CD4-positive, alpha-beta T cell (primary cell): ENCODE results near the gene ATP8B3. TPM values are rescaled to one million over a fixed set of nuclear protein-coding genes. Genes with fewer than 3 reads are reported as not detected.

ENCODE experiments used
- ATAC-seq: fragments of 200-7000 bp; cut with Tn5 transposase; one replicate; pipeline ENCODE4 v1.10.0; 2022; ENCODE audit warnings: mild to moderate bottlenecking; ENCODE audit not compliant: poor library complexity
- CTCF ChIA-PET: fragments of 350-600 bp; sonication (Branson Sonifier 250); formaldehyde crosslinking; loops from one replicate; lab custom pipeline; 2021; ENCODE audit warnings: antibody characterized with exemption, inconsistent platforms; lab: Charles Lee
- POLR2A ChIA-PET: fragments of 350-600 bp; sonication (Branson Sonifier 250); formaldehyde crosslinking; loops from one replicate; lab custom pipeline; 2021; ENCODE audit warnings: antibody characterized with exemption, inconsistent platforms; lab: Charles Lee
- DNase-seq, 14 experiments: peaks; one replicate each; pipeline ENCODE4 v3.0.0-alpha.2; 2013 to 2020; ENCODE audit warnings: mixed read lengths in 2 of 14
- H3K27ac ChIP-seq, 2 donors: one replicate each; pipeline versions ENCODE4 v1.5.1 to v1.7.0; 2013; ENCODE audit warnings: low read length in 2 of 2, low read depth in 1 of 2, mild to moderate bottlenecking in 1 of 2
- H3K27me3 ChIP-seq, 2 experiments: 1 replicate in 1 of 2; 2 replicates in 1 of 2; pipeline versions ENCODE4 v1.6.1 to v1.7.0; 2013; ENCODE audit warnings: low read length in 2 of 2, control low read depth in 1 of 2, mild to moderate bottlenecking in 1 of 2, moderate library complexity in 1 of 2; ENCODE audit not compliant: insufficient read depth in 2 of 2, control insufficient read depth in 1 of 2
- H3K36me3 ChIP-seq: one replicate; pipeline ENCODE4 v1.6.1; 2013; ENCODE audit warnings: low read length, control low read depth; ENCODE audit not compliant: insufficient read depth
- H3K4me1 ChIP-seq: one replicate; pipeline ENCODE4 v1.6.1; 2013; ENCODE audit warnings: low read length, control low read depth; ENCODE audit not compliant: insufficient read depth
- H3K4me3 ChIP-seq: one replicate; pipeline ENCODE4 v1.5.1; 2013; ENCODE audit warnings: mild to moderate bottlenecking, low read length, moderate library complexity
- H3K9me3 ChIP-seq, 2 experiments: 1 replicate in 1 of 2; 2 replicates in 1 of 2; pipeline versions ENCODE4 v1.6.1 to v1.7.0; 2013; ENCODE audit warnings: low read length in 2 of 2, mild to moderate bottlenecking in 2 of 2, control low read depth in 1 of 2, moderate library complexity in 1 of 2; ENCODE audit not compliant: control insufficient read depth in 1 of 2, insufficient read depth in 1 of 2
- H3K27ac Mint-ChIP-seq: one replicate; pipeline ENCODE4 v1.8.0; 2020; ENCODE audit warnings: mixed read lengths
- H3K27me3 Mint-ChIP-seq: one replicate; pipeline ENCODE4 v1.8.0; 2021; ENCODE audit warnings: mixed read lengths
- H3K36me3 Mint-ChIP-seq: one replicate; pipeline ENCODE4 v1.8.0; 2021; ENCODE audit warnings: low read depth, mixed read lengths
- H3K4me1 Mint-ChIP-seq: one replicate; pipeline ENCODE4 v1.8.0; 2021; ENCODE audit warnings: low read depth, mixed read lengths
- H3K4me3 Mint-ChIP-seq: one replicate; pipeline ENCODE4 v1.8.0; 2020; ENCODE audit warnings: mild to moderate bottlenecking, mixed read lengths
- H3K9me3 Mint-ChIP-seq: one replicate; pipeline ENCODE4 v1.8.0; 2020; ENCODE audit warnings: mixed read lengths
- CTCF ChIP-seq: fragments of 200-600 bp; IDR thresholded peaks from one replicate; pipeline ENCODE4 v1.8.0; 2022; ENCODE audit warnings: antibody characterized with exemption, mild to moderate bottlenecking
- intact Hi-C, 2 experiments: fragments of 100-400 bp; cut with DNase I in 1 of 2; cut with micrococcal nuclease in 1 of 2; formaldehyde crosslinking; loops; one replicate each; pipeline versions ENCODE4 v1.15.1 to v1.9.0; 2023 to 2025; cut with DNase I, micrococcal nuclease
- total RNA-seq, 174 experiments: library from RNA in 2 of 174; stranded (reverse) in 2 of 174; gene quantifications; one replicate each; pipeline ENCODE4 v1.2.3 and lab custom pipeline; 2021 to 2026

Gene ATP8B3
- total RNA-seq, 2 experiments from 2014 or later: 2.5 to 3.2 TPM

- no peak overlapping the region for H3K4me3 ChIP-seq
- ATAC-seq (no peak), DNase-seq (no peak)
- H3K36me3 ChIP-seq: peaks cover 60% of the 10 kb centered on the region
- Mint-ChIP-seq H3K27me3 (no peaks in the 10 kb centered on the region), H3K4me1 (peaks cover 11% of the 10 kb centered on the region), H3K27ac (no peak overlapping the region), H3K4me3 (no peak overlapping the region), H3K9me3 (no peaks in the 10 kb centered on the region), H3K36me3 (peaks cover 51% of the 10 kb centered on the region)
- H3K9me3 ChIP-seq: no peaks in the 10 kb centered on the region
- H3K4me1 ChIP-seq: peaks cover 16% of the 10 kb centered on the region
- ChIA-PET POLR2A (no interaction called here), CTCF (no interaction called here)
- intact Hi-C loops: no loop called here
- TF ChIP-seq CTCF: no peak
- no peak overlapping the region for H3K27ac ChIP-seq
- no peaks in the 10 kb centered on the region for H3K27me3 ChIP-seq
Observed at GRCh38 chr19:1816530-1817298, 4.6 kb upstream of the ATP8B3 start.

- ChIA-PET POLR2A (no interaction called here), CTCF (no interaction called here)
- Mint-ChIP-seq H3K4me3 (no peak overlapping the region), H3K4me1 (peaks cover 11% of the 10 kb centered on the region), H3K9me3 (no peaks in the 10 kb centered on the region), H3K27me3 (no peaks in the 10 kb centered on the region), H3K36me3 (peaks cover 45% of the 10 kb centered on the region), H3K27ac (no peak overlapping the region)
- TF ChIP-seq CTCF: no peak
- no peak overlapping the region for H3K4me3 ChIP-seq
- ATAC-seq (no peak), DNase-seq (no peak)
- no peaks in the 10 kb centered on the region for H3K9me3 ChIP-seq
- intact Hi-C loops: no loop called here
- no peaks in the 10 kb centered on the region for H3K27me3 ChIP-seq
- H3K4me1 ChIP-seq: peaks cover 22% of the 10 kb centered on the region
- H3K27ac ChIP-seq: no peak overlapping the region
- peaks cover 54% of the 10 kb centered on the region for H3K36me3 ChIP-seq
Observed at GRCh38 chr19:1815605-1816529, 3.8 kb upstream of the ATP8B3 start.

GRCh38 chr19:1814833-1815604, 2.9 kb upstream of the ATP8B3 start:
- no peaks in the 10 kb centered on the region for H3K9me3 ChIP-seq
- peaks cover 11% of the 10 kb centered on the region for H3K4me1 Mint-ChIP-seq
- H3K36me3 Mint-ChIP-seq: peaks cover 36% of the 10 kb centered on the region
- H3K27me3 Mint-ChIP-seq: no peaks in the 10 kb centered on the region
- DNase-seq (no peak), ATAC-seq (no peak)
- no peak overlapping the region for H3K4me3 Mint-ChIP-seq
- no peaks in the 10 kb centered on the region for H3K27me3 ChIP-seq
- no peaks in the 10 kb centered on the region for H3K9me3 Mint-ChIP-seq
- no peak overlapping the region for H3K27ac Mint-ChIP-seq
- ChIA-PET CTCF (interaction anchor here (1.2 kb wide), 1 partner anchor 11 kb away, joined by 6 read pairs; no protein-coding TSS in a partner anchor), POLR2A (no interaction called here)
- peaks cover 22% of the 10 kb centered on the region for H3K4me1 ChIP-seq
- H3K36me3 ChIP-seq: peaks cover 46% of the 10 kb centered on the region
- no peak overlapping the region for H3K27ac ChIP-seq
- no peak for TF ChIP-seq CTCF
- intact Hi-C loops: loop anchor here in 1 of 2 experiments (5.0 kb wide), 2 partner anchors 208 to 268 kb away; partner anchors contain the start of gene UQCR11
- no peak overlapping the region for H3K4me3 ChIP-seq
